GM18508 (cell line): ENCODE data around the gene ZDHHC24.
A peak's percentile ranks its signal among the peaks of the same experiment; 100 is the strongest.

Experiments used
- ATAC-seq: cut with Tn5 transposase; IDR thresholded peaks from one replicate; pipeline ENCODE4 v1.9.1; 2021; ENCODE audit warnings: moderate number of reproducible peaks; ENCODE audit not compliant: insufficient read depth, unreplicated experiment

The ZDHHC24 gene

DNA sequence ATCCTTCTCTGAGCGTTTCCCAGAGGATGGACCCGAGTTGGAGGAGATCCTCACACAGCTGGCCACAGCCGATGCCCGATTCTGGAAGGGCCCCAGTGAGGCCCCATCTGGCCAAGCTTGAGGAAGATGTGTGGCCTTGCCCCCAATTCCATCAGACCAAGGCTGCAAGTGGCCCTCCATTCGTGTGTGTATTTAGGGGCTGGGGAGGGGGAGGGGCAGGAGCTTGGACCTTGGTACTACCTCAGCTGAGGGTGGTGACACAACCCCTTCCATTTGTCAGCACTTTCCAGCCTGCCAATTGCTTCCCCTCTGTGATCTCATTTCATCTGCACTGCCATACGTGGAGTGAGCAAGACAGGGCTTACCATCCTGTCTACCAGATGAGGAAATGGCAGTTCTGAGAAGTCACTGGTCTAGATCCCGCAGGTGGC lies 36.7 kb downstream of the ZDHHC24 start:
- no peak for ATAC-seq

DNA sequence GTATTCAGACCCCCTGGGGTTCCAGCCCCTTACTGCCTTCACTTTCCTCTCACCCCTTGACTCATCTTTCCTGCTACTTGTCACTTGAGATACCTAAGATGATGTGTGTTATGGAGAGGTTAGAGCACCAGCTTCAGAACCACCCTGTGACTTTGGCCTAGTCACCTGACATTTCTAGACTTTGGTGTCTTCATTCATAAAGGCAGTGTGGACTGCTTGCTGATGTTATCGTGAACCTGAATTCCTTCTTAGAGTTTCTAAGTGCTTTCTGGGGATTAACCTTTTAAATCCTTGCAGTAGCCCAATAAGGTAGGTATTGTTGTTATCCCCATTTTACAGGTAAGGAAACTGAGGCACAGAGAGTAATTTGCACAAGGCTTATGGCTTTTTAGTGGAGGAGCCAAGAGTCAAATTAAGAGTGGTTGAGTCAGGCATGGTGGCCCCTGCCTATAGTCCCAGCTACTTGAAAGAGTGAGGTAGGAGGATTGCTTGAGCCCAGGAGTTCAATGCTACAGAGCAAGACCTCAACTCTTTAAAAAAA lies 40.5 kb downstream of the ZDHHC24 start:
- ATAC-seq = no peak

DNA sequence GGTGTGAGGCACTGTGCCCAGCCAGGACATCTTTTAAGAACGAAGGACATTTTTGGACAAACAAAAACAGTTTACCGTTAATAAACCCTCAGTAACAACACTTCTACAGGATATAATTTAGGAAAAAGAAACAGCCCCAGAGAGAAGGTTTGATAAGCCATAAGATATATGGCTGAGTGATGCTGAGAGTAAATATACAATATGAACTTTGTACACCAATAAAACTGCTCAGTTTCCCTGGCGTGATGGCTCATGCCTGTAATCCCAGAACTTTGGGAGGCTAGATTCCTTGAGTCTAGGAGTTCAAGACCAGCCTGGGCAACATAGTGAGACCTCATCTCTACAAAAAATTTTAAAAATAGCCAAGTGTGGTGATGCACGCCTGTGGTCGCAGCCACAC lies 47.3 kb downstream of the ZDHHC24 start:
- ATAC-seq = no peak

DNA sequence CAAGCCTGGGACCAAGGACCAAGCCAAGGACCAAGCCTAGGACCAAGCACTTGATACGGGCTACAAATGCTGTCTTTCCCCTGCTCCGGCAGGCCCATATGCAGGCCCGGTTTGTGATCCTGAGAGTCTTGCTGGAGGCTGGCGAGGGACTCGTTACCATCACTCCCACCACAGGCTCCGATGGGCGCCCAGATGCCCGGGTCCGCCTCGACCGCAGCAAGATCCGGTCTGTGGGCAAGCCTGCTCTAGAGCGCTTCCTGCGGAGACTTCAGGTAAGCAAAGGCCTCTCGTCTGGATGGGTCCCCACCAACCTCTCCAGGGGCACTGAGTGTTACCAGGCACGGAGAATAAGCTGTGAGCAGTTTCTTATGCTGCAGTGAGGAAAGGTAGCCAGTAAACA lies 48.6 kb downstream of the ZDHHC24 start:
- no peak for ATAC-seq

DNA sequence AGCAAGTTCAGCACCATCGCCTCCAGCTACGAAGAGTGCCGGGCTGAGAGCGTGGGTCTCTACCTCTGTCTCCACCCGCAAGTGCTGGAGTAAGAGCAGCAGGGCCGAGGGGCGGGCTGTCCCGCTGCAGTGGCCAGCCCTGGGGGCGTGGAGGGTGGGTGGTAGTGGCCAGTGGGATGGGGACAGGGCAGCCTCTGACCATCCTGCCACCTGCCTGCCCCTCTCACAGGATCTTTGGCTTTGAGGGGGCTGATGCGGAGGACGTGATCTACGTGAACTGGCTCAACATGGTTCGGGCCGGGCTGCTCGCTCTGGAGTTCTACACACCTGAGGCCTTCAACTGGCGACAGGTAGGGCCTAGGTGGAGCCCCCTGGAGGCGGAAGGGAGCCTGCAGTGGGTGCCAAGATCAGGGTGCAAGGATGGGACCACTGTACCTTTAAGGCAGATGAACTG lies 50.4 kb downstream of the ZDHHC24 start:
- ATAC-seq = no peak

DNA sequence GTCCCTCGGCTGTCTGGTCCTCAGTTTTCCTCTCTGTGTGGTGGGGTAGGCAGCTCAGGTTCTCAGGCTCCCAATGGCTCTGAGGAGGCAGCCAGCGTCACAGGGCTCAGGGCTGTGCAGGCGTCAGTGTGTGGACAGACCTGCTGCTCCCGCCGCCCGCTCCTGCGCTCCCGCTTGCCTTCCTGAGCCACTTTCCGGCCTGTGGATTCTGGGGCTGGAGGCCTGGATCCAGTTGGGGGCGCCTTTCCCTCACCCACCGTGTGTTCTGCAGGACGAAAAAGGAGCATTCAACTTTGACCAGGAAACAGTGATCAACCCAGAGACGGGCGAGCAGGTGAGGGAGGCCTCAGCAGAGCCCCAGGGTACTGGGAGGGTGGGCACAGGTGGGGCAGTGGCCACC lies 50.9 kb downstream of the ZDHHC24 start:
- ATAC-seq = no peak

DNA sequence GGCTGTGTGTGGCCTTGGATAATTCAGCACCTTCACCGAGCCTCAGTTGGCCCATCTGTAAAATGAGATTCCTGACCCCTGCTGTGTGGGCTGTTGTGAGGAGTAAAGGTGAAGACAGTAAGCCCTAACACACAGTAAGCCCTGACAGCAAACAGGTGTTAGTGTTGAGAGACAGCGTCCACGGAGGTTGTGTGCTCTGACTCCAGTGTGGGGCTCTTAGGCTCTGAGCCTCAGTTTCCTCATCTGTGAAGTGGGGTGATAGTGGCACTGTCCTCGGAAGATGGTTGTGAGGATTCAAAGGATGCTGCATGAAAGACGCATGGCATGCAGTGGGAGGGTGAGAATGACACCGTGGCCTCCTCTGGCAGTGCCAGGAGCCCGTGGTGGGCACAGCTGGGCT lies 51.4 kb downstream of the ZDHHC24 start:
- ATAC-seq = no peak

DNA sequence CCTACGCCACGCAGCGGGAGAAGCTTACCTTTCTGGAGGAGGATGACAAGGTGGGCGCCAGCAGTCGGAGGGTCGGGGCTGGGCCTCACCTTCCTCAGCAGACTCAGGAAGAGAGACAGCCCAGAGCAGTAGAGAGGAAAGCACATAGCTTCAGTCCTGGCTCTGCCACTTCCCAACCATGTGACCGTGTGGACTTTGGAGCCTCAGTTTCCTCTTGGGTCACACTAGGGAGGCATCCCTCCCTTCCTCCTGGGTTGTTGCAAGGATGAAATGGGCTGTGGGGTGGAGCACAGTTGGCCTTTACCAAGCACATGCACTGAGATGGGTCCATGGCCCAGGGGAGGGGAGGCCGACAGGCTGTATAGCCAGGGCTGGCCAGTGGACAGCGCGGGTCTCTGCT lies 52.7 kb downstream of the ZDHHC24 start:
- ATAC-seq = no peak

DNA sequence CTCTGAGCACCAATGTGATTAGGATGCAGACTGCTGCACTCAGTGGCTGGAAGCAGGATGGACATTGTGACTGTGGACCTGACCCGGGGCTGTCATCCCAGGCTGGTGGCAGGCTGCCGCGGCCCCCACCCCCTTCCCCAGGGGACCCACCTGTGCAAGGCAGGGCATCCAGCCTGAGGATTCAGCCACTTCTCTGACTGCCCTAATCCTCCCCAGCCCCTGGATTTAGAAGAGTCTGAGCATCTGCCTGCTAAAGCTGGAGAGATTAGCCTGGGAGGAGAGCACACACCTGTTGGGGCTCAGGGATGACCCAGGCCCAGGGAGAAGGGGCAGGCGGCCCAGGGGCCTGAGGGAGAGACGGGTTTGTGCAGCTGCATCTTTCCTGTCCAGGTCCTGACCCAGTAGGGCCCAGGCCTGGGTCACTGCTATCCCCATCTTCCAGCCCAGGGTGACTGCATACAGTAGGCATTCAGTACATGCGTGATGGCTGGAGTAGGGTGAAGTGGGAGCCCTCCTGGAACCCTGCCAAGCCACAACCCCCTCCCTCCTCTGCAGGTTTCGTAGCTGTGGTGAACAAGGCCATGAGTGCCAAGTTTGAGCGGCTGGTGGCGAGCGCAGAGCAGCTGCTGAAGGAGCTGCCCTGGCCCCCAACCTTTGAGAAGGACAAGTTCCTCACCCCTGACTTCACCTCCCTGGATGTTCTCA lies 53.5 kb downstream of the ZDHHC24 start:
- ATAC-seq = no peak

DNA sequence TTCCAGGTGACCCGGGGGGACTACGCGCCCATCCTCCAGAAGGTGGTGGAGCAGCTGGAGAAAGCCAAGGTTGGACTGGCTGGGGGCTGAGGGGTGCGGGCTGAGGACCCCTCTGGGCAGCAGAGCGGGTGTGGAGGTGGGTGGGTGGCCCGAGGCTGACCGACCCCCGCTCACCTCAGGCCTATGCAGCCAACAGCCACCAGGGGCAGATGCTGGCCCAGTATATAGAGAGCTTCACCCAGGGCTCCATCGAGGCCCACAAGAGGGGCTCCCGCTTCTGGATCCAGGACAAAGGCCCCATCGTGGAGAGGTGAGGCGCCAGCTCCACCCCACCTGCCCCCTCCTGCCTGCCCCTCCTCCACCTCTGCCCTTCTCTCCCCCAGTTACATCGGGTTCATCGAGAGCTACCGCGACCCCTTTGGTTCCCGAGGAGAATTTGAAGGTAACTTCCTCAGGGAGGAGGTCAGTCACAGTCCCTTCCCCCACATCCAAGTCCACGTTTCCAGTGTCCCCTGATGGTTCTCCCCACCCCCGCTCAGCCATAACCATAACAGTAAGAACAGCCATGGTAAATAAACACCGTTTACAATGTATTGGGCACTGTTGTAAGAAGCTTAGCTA lies 54.4 kb downstream of the ZDHHC24 start:
- ATAC-seq = no peak

DNA sequence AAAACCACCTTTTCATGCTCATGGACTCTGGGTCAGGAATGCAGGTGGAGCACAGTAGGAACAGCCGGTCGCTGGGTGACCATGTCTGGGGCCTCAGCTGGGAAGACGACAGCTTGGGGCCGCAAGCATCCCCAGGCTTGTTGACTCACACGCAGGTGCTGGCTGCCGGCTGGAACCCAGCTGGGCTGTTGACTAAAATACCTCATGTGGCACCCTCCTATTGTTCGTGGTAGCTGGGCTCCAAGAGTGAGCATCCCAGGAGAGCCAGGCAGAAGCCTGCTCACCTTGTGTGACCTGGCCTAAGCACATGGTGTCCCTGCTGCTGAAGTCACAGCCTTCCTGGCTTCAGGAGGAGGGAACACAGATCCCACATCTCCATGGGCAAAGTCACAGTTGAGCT lies 56.2 kb downstream of the ZDHHC24 start:
- no peak for ATAC-seq

DNA sequence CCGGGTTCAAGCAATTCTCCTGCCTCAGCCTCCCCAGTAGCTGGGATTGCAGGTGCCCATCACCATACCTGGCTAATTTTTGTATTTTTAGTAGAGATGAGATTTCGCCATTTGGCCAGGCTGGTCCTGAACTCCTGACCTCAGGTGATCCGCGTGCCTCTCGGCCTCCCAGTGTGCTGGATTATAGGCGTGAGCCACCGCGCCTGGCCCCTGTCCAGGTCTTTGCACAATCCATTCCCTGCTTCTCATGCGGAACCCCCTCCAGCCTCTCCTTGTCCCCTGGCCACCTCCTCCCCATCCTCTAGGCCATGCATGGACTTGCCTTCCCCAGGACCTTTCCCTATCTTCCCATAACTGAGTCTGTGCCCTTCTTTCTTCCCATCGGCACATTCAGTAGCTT lies 56.9 kb downstream of the ZDHHC24 start:
- ATAC-seq = no peak

DNA sequence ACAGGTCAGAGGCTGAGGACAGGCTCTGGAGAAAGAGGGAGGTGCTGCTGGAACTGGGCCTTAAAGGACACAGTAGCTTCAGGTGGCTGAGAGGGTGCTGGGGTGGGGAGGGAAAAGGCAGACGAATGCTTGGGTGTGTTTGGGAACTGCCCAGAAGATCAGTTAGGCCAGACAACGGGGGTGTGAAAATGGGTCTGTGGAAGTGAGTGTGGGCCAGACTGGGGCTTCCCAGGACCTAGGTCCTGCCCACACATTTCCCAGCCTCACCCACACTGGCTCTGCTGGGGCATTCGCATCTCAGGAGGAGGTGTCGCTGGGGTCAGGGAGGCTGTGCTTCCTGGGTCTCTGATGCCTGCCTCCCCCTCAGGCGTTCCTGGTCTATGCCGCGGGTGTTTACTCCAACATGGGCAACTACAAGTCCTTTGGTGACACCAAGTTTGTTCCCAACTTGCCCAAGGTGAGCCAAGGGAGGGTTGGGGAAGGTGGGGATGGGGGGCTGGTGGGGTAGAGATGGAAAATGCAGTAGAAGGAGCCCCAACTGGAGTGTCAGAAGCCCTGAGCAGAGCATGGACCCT lies 61.0 kb downstream of the ZDHHC24 start:
- no peak for ATAC-seq

DNA sequence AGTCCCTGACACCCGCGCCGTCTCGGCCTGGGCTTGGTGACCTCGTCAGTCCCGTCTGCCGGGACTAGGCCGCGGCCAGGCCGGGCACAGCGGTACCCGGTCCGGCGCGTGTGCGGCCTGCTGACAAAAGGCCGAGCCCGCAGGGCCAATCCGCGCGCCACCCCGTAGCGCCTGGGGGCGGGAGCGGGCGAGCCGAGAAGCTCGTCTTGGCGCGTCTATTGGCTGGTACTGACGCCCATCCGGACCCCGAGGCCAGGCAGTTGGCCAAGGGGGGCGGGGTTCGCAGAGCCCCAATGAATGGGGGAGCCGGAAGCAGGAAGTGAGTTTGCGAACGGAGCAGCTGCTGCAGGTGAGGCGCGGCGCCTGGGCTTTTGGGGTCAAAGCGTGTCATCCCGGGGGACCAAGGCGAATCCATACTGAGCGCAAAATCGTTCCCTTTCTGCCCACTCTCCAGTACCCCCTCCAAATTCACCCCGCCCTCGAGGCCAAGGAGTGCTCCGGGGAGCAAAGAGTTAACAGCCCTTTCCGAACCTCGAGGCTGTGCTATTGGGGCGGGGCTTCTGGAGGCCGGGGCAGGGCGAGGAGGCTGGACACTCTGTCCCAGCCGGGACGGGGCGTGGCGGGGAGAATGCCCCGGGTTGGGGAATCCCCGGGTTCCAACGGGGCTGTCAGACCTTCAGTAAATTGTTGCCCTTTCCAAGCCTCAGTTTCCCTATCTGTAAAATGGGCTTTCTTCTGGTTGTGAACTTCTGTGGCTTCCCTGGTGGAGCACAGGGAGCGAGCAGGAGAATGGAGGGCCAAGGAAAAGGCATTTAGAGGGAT lies 65.5 kb downstream of the ZDHHC24 start, which contains the start of gene DPP3:
TSS of gene DPP3 (plus strand) at position 318 of the 822 bp plus-strand sequence. CDS start 1,767 bp downstream, outside the sequence.
- peak; percentile 59 for ATAC-seq

DNA sequence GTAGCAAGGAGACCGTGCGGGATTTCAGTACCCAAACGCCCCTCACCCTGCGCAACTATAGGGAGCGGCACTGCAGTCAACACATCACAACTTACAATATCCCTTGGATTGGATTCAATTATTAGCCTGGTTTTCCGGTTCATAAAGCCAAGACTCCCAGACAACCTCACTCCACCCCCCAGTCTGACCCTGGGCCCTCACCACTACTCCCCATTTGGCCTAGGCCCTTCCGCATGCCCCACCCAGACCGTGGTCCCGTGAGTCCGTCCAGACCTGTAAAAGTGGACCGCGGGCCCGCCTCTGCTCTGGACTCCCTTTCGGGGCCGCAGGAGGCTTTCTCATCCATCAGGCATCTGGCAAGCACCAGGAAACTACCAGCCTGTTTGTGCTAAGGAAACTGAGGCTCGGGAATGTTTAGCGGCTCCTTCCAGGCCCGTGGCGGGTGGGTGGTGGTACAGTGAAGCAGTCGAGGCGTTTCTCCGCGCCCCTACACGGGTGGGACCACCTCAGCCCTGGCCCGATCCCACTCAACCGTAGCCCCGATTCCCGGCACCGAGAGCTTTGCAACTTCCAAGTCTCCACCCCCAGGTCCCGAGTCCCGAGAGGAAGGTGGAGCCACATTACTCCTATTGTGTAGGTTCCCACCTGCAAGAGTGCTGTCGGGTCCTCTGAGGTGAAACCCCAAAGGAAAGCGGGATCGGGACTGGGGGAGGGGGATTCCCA lies 66.3 kb downstream of the ZDHHC24 start:
- peak; percentile 17 for ATAC-seq

DNA sequence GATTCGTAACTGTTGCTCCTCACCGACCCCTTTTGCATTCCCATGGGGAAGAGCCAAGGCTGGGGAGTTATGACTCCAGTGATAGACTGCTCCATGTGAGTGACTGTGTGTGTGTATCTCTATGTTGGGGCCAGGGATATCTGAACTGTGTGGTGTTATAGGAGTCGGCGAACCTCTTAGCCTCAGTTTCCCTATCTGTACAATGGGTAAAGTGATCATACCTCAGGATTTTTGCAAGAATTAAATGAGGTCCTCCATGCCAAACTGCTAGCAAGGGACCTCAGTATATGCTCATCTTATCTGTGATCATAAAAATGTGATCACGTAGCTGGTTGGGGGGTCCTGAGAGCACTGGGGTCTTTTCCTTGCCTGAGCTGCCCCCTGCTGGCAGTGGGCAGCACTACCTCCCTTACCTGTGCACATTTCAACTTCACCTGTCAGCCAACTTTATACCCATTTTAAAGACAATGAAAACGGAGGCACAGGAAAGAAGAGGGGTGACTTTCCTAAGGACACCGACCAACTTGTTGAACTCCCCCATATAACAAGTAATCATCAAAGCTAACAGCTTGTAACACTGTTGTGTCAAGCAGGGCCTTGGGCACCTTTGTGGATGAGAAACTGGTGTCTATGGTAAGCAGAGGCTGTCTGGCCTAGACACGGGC lies 67.0 kb downstream of the ZDHHC24 start:
- ATAC-seq = no peak

DNA sequence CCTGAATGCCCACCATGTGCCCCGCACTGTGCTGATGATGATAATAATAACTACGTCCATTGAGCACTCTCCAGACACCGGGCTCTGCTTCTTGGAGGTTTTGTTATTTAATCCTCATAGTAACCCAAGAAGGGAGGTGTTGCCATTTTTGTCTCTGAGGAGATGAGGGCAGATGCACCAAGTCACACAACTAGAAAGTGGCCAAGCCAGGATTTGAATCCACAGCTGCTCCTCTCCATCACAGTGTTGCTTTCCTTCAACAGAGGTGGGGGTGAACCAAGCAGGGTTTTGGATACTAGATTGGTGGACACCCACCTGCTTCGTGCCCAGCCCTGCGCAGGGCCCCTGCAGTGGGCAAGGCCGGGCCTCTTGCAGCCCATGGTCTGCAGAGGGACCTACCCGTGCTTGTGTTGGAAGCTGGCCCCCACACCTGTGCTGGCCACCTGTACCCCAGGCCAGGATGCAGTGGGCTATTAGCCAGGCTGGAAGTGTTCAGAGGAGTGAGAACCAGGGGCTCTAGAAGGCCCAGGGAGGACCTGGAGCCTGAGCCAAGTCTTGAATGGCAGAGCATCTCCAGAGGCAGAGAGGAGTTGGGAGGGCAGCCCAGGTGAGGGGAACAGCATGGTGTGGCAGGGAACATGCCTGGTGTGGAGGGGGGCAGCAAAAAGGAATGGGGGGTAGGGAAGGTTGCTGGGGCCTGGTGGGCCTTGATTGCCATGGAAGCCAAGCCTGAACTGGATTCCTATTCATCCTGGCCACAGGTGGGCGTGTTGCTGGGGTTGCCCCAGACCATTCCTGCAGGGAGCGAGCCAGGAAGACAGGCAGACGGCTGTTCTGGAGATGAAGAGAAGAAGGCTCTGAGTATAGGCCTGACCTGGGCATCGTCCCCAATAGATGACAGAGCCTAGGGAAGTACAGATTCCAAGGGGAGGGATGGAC lies 68.3 kb downstream of the ZDHHC24 start:
- no peak for ATAC-seq

DNA sequence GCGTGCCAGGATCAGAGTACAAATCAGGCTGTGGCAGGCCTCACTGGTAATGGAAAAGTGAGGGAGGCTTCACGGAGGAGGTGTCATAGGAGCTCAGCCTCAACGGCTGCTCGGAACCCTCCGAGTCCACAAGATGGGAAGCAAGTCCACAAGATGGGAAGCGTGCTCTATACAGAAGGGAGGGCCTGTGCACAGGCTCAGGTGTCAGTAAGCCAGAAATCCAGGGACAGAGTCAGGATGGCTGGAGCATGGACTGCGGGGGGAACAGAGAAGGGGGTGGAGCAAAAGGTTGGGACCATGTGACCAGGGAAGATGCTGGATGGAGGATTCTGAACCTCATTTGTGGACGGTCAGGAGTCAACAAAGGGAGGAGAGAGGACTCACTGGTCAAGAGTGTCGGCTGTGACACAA lies 69.0 kb downstream of the ZDHHC24 start:
- no peak for ATAC-seq
